ENCODE measurements around the gene PDE1A.

DNA sequence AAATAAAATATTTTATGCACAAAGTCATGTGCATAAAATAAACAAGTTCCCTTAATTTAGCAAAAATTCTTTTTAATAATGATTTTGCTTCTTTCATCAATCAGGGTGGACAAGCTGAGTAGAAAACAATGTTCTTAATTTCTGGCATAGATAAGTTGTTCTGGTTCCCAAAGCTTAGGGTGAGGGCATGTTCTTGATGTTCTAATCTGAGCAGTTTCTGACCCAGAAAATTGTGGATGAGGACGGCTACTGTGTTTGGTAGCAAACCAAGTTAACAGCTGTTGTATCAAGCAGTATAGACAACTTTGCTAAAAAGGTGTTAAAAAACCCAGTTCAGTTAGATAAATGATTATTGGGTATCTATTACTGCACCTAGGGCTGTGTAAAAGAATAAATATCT, 158.9 kb downstream of the PDE1A start:
- TF ChIP-seq, protein P1, sequence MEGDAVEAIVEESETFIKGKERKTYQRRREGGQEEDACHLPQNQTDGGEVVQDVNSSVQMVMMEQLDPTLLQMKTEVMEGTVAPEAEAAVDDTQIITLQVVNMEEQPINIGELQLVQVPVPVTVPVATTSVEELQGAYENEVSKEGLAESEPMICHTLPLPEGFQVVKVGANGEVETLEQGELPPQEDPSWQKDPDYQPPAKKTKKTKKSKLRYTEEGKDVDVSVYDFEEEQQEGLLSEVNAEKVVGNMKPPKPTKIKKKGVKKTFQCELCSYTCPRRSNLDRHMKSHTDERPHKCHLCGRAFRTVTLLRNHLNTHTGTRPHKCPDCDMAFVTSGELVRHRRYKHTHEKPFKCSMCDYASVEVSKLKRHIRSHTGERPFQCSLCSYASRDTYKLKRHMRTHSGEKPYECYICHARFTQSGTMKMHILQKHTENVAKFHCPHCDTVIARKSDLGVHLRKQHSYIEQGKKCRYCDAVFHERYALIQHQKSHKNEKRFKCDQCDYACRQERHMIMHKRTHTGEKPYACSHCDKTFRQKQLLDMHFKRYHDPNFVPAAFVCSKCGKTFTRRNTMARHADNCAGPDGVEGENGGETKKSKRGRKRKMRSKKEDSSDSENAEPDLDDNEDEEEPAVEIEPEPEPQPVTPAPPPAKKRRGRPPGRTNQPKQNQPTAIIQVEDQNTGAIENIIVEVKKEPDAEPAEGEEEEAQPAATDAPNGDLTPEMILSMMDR (IDR thresholded peaks at IDR 0.05) = no peak
- no peak for TF ChIP-seq POLR2A (IDR thresholded peaks at IDR 0.05)

Measured in thyroid gland (tissue), 4 donors.